ENCODE results near the gene NR3C2.

NR3C2 gene

DNA sequence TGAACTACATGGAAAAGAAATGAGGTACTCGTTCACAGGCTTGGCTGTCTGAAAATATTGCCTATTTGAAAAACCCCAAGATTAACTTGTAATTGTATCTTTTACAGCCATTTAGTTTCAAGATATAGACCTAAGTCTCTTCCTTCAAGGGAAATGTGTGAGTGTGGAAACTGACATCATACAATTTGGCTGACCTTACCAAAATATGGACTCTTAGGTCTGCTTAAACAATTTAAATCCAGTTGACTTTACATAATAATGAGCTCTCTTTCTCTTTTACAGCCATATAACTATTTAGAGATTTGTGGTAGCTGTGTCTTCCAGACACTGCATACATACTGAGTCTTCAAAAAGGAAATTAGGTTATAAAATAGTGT is 186.9 kb downstream of the NR3C2 start:
- TF ChIP-seq CTCF (IDR thresholded peaks at IDR 0.05; ENCODE audit: insufficient read depth, low read depth, low read length, missing control alignments), result no peak
- no peak for DNase-seq (ENCODE audit: low read depth)

GRCh38 chr4:148254621-148255343 is 187.4 kb downstream of the NR3C2 start:
- no peak overlapping the region for H3K4me3 ChIP-seq (ENCODE audit: low read depth, low read length)
- TF ChIP-seq CTCF (IDR thresholded peaks at IDR 0.05; ENCODE audit: insufficient read depth, low read depth, low read length, missing control alignments), result no peak
- no peak for DNase-seq (ENCODE audit: low read depth)

More for the DNA sequence above, 186.9 kb downstream of the NR3C2 start:
- H3K4me3 ChIP-seq (ENCODE audit: low read depth, low read length), result no peak overlapping the region

GRCh38 chr4:148253768-148254167 is 188.4 kb downstream of the NR3C2 start:
- DNase-seq (ENCODE audit: low read depth), result no peak
- H3K4me3 ChIP-seq (ENCODE audit: low read depth, low read length), result no peak overlapping the region
- no peak for TF ChIP-seq CTCF (IDR thresholded peaks at IDR 0.05; ENCODE audit: insufficient read depth, low read depth, low read length, missing control alignments)

DNA sequence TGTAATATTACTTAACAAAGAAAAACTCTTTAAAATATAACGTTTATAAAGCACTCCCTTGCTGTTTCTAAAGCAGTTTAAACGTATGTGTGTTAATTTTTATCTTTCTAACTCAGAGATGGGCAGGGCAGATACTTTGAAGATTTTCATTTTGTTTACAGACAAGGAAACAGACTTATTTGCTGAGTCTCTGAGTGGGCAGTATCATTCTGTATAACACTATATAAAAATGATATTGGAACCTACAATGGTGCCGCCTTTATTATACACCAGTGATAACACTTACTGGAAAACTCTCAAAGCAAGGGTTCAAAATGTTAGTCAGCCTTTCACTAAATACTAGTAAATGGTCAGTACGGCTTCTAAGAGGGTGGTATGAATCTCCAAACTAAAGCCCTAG is 193.4 kb downstream of the NR3C2 start:
- DNase-seq (ENCODE audit: low read depth), result no peak
- no peak overlapping the region for H3K4me3 ChIP-seq (ENCODE audit: low read depth, low read length)
- TF ChIP-seq CTCF (IDR thresholded peaks at IDR 0.05; ENCODE audit: insufficient read depth, low read depth, low read length, missing control alignments), result no peak

DNA sequence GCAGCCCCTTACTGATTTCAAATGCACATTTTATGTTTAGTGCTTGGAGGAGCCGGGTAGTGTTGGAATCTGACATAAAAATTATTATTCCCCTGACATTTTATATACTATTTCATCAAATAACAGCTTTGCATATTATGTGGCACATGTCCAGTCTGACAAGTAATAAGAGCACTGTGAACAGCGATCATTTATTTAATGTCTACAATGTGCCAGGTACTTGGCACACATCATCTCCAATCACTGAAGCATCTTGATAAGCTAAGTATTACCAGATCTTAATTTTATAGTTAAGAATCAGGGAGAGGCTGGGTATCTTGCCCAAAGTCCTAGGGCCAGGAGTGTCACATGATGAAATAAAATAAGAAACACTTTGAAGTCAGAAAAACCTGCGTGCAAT is 197.2 kb downstream of the NR3C2 start:
- no peak for TF ChIP-seq CTCF (IDR thresholded peaks at IDR 0.05; ENCODE audit: insufficient read depth, low read depth, low read length, missing control alignments)
- H3K4me3 ChIP-seq (ENCODE audit: low read depth, low read length), result no peak overlapping the region
- no peak for DNase-seq (ENCODE audit: low read depth)

GRCh38 chr4:148243837-148244236 is 198.4 kb downstream of the NR3C2 start:
- TF ChIP-seq CTCF (IDR thresholded peaks at IDR 0.05; ENCODE audit: insufficient read depth, low read depth, low read length, missing control alignments), result no peak
- no peak overlapping the region for H3K4me3 ChIP-seq (ENCODE audit: low read depth, low read length)
- no peak for DNase-seq (ENCODE audit: low read depth)

GRCh38 chr4:148240241-148240640 is 202.0 kb downstream of the NR3C2 start:
- DNase-seq (ENCODE audit: low read depth), result no peak
- no peak overlapping the region for H3K4me3 ChIP-seq (ENCODE audit: low read depth, low read length)
- no peak for TF ChIP-seq CTCF (IDR thresholded peaks at IDR 0.05; ENCODE audit: insufficient read depth, low read depth, low read length, missing control alignments)
